HCT116 (cell line): ENCODE measurements around the gene KMO. TPM values are rescaled to one million over a fixed set of nuclear protein-coding genes. Genes with fewer than 3 reads are reported as not detected.

Source experiments
- ATAC-seq: fragments of 200-7000 bp; cut with Tn5 transposase; 2 replicates; pipeline ENCODE4 v1.9.1; 2020; ENCODE audit warnings: mild to moderate bottlenecking, moderate library complexity
- BruUV-seq: library from RNA; stranded (reverse); fragments of 400-500 nt; replicated peaks from 2 replicates; lab custom pipeline; 2021; lab: Mats Ljungman, UMichigan
- CTCF ChIA-PET: fragments of 300-600 bp; sonication (Branson Sonifier 250); formaldehyde crosslinking; loops from one replicate; lab custom pipeline; 2021; ENCODE audit warnings: antibody characterized with exemption; lab: Charles Lee
- POLR2A ChIA-PET: fragments of 300-600, 350-600 bp; sonication (Branson Sonifier 250); formaldehyde crosslinking; loops from one replicate; lab custom pipeline; 2021; ENCODE audit warnings: antibody characterized with exemption; lab: Charles Lee
- RAD21 ChIA-PET, 2 experiments: fragments of 300-600 bp; sonication (Branson Sonifier 250); formaldehyde crosslinking; loops; one replicate each; lab custom pipeline; 2023; ENCODE audit warnings: low total read pairs in 2 of 2; ENCODE audit not compliant: uncharacterized antibody in 2 of 2, unreplicated experiment in 2 of 2, low non-redundant PET in 1 of 2; lab: Charles Lee
- DNase-seq: peaks from one replicate; pipeline ENCODE4 v3.0.0-alpha.2; 2010; ENCODE audit warnings: low read depth, low spot score
- H2AFZ ChIP-seq: fragments of 200-600 bp; shearing (Covaris generic), sonication (generic); 2 replicates; pipeline ENCODE4 v1.6.1; 2017; ENCODE audit warnings: low read depth, mixed run types, mixed read lengths, antibody characterized with exemption, low read length; ENCODE audit not compliant: poor library complexity, severe bottlenecking
- H3K27ac ChIP-seq: 2 replicates; pipeline ENCODE4 v1.5.1; 2012; ENCODE audit warnings: low read depth, low read length
- H3K27me3 ChIP-seq: fragments of 200-600 bp; sonication (generic); 2 replicates; pipeline ENCODE4 v1.6.1; 2016; ENCODE audit warnings: mixed run types, low read length, mixed read lengths; ENCODE audit not compliant: insufficient read depth
- H3K36me3 ChIP-seq, 2 experiments: fragments of 200-500 bp in 1 of 2; fragments of 200-600 bp in 1 of 2; sonication (Bioruptor generic) in 1 of 2; sonication (generic) in 1 of 2; 2 replicates each; pipeline versions ENCODE4 v1.5.1 to v1.6.1; 2014 to 2016; ENCODE audit warnings: low read length in 2 of 2, inconsistent platforms in 1 of 2, mixed read lengths in 1 of 2, mixed run types in 1 of 2; ENCODE audit not compliant: insufficient read depth in 2 of 2, control insufficient read depth in 1 of 2
- H3K4me1 ChIP-seq, 2 experiments: fragments of 200-600 bp in 1 of 2; sonication (generic) in 1 of 2; 2 replicates each; pipeline versions ENCODE4 v1.5.1 to v1.6.1; 2012 to 2017; ENCODE audit warnings: low read length in 2 of 2, inconsistent platforms in 1 of 2, mild to moderate bottlenecking in 1 of 2, mixed read lengths in 1 of 2, mixed run types in 1 of 2, moderate library complexity in 1 of 2; ENCODE audit not compliant: insufficient read depth in 2 of 2, control insufficient read depth in 1 of 2
- H3K4me2 ChIP-seq: fragments of 200-600 bp; sonication (generic); 2 replicates; pipeline ENCODE4 v1.6.1; 2017; ENCODE audit warnings: mixed run types, low read length, mixed read lengths
- H3K4me3 ChIP-seq, 2 experiments: fragments of 200-600 bp in 1 of 2; sonication (generic) in 1 of 2; replicated peaks in 1 of 2; 2 replicates each; pipeline ENCODE4 v1.5.1; 2011 to 2016; ENCODE audit warnings: low read length in 2 of 2, control low read depth in 1 of 2, low read depth in 1 of 2, mild to moderate bottlenecking in 1 of 2, mixed read lengths in 1 of 2, mixed run types in 1 of 2
- H3K79me2 ChIP-seq: fragments of 200-600 bp; sonication (generic); 2 replicates; pipeline ENCODE4 v1.6.1; 2017; ENCODE audit warnings: mild to moderate bottlenecking, mixed run types, low read length, moderate library complexity, mixed read lengths; ENCODE audit not compliant: insufficient read depth
- H3K9ac ChIP-seq: fragments of 200-600 bp; sonication (generic); 2 replicates; pipeline ENCODE4 v1.6.1; 2016; ENCODE audit warnings: low read length, mixed read lengths
- H3K9me2 ChIP-seq: fragments of 200-600 bp; sonication (generic), shearing (Covaris generic); 2 replicates; pipeline ENCODE4 v1.6.1; 2017; ENCODE audit warnings: mixed run types, mild to moderate bottlenecking, moderate library complexity; ENCODE audit not compliant: insufficient read depth
- H3K9me3 ChIP-seq, 2 experiments: fragments of 200-500 bp in 1 of 2; fragments of 200-600 bp in 1 of 2; sonication (Bioruptor generic) in 1 of 2; sonication (generic) in 1 of 2; 2 replicates each; pipeline ENCODE4 v1.6.1; 2014 to 2017; ENCODE audit warnings: low read length in 2 of 2, mixed read lengths in 2 of 2, inconsistent platforms in 1 of 2, low read depth in 1 of 2, mild to moderate bottlenecking in 1 of 2, mixed run types in 1 of 2, moderate library complexity in 1 of 2; ENCODE audit not compliant: control insufficient read depth in 1 of 2, insufficient read depth in 1 of 2
- H4K20me1 ChIP-seq: fragments of 200-600 bp; sonication (generic), shearing (Covaris generic); 2 replicates; pipeline ENCODE4 v1.6.1; 2017; ENCODE audit warnings: mixed run types, mild to moderate bottlenecking, moderate library complexity; ENCODE audit not compliant: insufficient read depth
- CBX3 ChIP-seq: IDR thresholded peaks from 2 replicates; pipeline ENCODE4 v1.6.1; 2012; ENCODE audit warnings: low read depth
- CEBPB ChIP-seq: IDR thresholded peaks from 2 replicates; pipeline ENCODE4 v1.6.1; 2012; ENCODE audit warnings: low read depth
- EGR1 ChIP-seq: IDR thresholded peaks from 2 replicates; pipeline ENCODE4 v1.6.1; 2012; ENCODE audit warnings: low read depth
- ELF1 ChIP-seq: IDR thresholded peaks from 2 replicates; pipeline ENCODE4 v1.6.1; 2012; ENCODE audit warnings: low read depth, borderline replicate concordance
- EZH2 ChIP-seq: fragments of 200-600 bp; sonication (generic); IDR thresholded peaks from 2 replicates; pipeline ENCODE4 v1.6.1; 2017; ENCODE audit warnings: antibody characterized with exemption, mixed run types
- EZH2phosphoT487 ChIP-seq: fragments of 200-600 bp; IDR thresholded peaks from 2 replicates; pipeline ENCODE4 v1.6.1; 2018; ENCODE audit warnings: antibody characterized with exemption, borderline replicate concordance
- FOSL1 ChIP-seq: IDR thresholded peaks from 2 replicates; pipeline ENCODE4 v1.6.1; 2012; ENCODE audit warnings: low read depth
- JUND ChIP-seq: IDR thresholded peaks from 2 replicates; pipeline ENCODE4 v1.6.1; 2012
- POLR2A ChIP-seq: IDR thresholded peaks from 2 replicates; pipeline ENCODE4 v1.7.0; 2011; ENCODE audit warnings: borderline replicate concordance; ENCODE audit not compliant: insufficient read depth, insufficient read length; ENCODE audit errors: extremely low read depth
- SIN3A ChIP-seq: IDR thresholded peaks from 2 replicates; pipeline ENCODE4 v1.6.1; 2012; ENCODE audit warnings: low read depth
- SP1 ChIP-seq: IDR thresholded peaks from 2 replicates; pipeline ENCODE4 v1.6.1; 2012; ENCODE audit warnings: low read depth
- SRF ChIP-seq: IDR thresholded peaks from 2 replicates; pipeline ENCODE4 v1.6.1; 2012; ENCODE audit warnings: low read depth
- TCF7L2 ChIP-seq: IDR thresholded peaks from 2 replicates; pipeline ENCODE4 v1.7.0; 2011; ENCODE audit warnings: borderline replicate concordance, inconsistent platforms; ENCODE audit not compliant: insufficient read depth, insufficient read length; ENCODE audit errors: extremely low read depth
- YY1 ChIP-seq: IDR thresholded peaks from 2 replicates; pipeline ENCODE4 v1.6.1; 2011; ENCODE audit warnings: low read length, low read depth, moderate library complexity, mild to moderate bottlenecking; ENCODE audit not compliant: insufficient replicate concordance; ENCODE audit errors: extremely low read depth
- intact Hi-C: fragments of 100-400 bp; cut with micrococcal nuclease; formaldehyde crosslinking; loops from 2 replicates; pipeline ENCODE4 v1.10.0; 2022
- total RNA-seq: library from RNA; stranded (reverse); gene quantifications from one replicate; pipeline ENCODE4 v1.2.1, GENCODE V29; 2021; ENCODE audit not compliant: unreplicated experiment
- TF ChIP-seq, protein P1 (sequence below): IDR thresholded peaks from 2 replicates; pipeline ENCODE4 v1.6.1; 2011; ENCODE audit warnings: mild to moderate bottlenecking, low read length, moderate library complexity; ENCODE audit not compliant: insufficient replicate concordance; ENCODE audit errors: extremely low read depth
- TF ChIP-seq, protein P2 (sequence below), 3 experiments: fragments of 200-600 bp in 1 of 3; sonication (generic) in 1 of 3; IDR thresholded peaks in 2 of 3; conservative IDR thresholded peaks in 1 of 3; 2 replicates each; pipeline ENCODE4 v1.5.1; 2012 to 2017; ENCODE audit warnings: low read depth in 2 of 3, low read length in 2 of 3, antibody characterized with exemption in 1 of 3, borderline replicate concordance in 1 of 3, control low read depth in 1 of 3, mild to moderate bottlenecking in 1 of 3, mixed read lengths in 1 of 3, mixed run types in 1 of 3, moderate library complexity in 1 of 3; ENCODE audit not compliant: insufficient read depth in 1 of 3

The KMO gene
- total RNA-seq, 1 experiment from 2014 or later, result not detected

GRCh38 chr1:241596633-241597032, 64.5 kb downstream of the KMO start:
- RAD21 ChIA-PET, result no interaction called here
- CTCF ChIA-PET, result interaction anchor here (1.6 kb wide), 1 partner anchor 14 kb away, joined by 8 read pairs; no protein-coding TSS in a partner anchor
- no peaks in the 10 kb centered on the region for H3K79me2 ChIP-seq
- H2AFZ ChIP-seq, result no peak overlapping the region
- no peaks in the 10 kb centered on the region for H3K9me3 ChIP-seq
- no peaks in the 10 kb centered on the region for H3K9me2 ChIP-seq
- H3K36me3 ChIP-seq, result no peaks in the 10 kb centered on the region
- H3K27me3 ChIP-seq, result no peaks in the 10 kb centered on the region
- ATAC-seq (no peak), DNase-seq (no peak)
- peaks cover 0 to 19% of the 10 kb centered on the region in 2 experiments; a peak in 2 of 4 replicates for H3K4me1 ChIP-seq
- no peak overlapping the region for H3K9ac ChIP-seq
- POLR2A ChIA-PET, result no interaction called here
- H4K20me1 ChIP-seq, result no peaks in the 10 kb centered on the region
- no TSS peak for BruUV-seq
- intact Hi-C loops, result no loop called here
- no peak for TF ChIP-seq EZH2
- no peak for TF ChIP-seq EZH2phosphoT487
- TF ChIP-seq TCF7L2, result no peak
- TF ChIP-seq JUND, result no peak
- no peak for TF ChIP-seq CBX3
- TF ChIP-seq, protein P1, sequence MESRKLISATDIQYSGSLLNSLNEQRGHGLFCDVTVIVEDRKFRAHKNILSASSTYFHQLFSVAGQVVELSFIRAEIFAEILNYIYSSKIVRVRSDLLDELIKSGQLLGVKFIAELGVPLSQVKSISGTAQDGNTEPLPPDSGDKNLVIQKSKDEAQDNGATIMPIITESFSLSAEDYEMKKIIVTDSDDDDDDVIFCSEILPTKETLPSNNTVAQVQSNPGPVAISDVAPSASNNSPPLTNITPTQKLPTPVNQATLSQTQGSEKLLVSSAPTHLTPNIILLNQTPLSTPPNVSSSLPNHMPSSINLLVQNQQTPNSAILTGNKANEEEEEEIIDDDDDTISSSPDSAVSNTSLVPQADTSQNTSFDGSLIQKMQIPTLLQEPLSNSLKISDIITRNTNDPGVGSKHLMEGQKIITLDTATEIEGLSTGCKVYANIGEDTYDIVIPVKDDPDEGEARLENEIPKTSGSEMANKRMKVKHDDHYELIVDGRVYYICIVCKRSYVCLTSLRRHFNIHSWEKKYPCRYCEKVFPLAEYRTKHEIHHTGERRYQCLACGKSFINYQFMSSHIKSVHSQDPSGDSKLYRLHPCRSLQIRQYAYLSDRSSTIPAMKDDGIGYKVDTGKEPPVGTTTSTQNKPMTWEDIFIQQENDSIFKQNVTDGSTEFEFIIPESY, result no peak
- TF ChIP-seq SP1, result no peak
- TF ChIP-seq CEBPB, result no peak
- H3K4me2 ChIP-seq, result no peak overlapping the region
- no peak overlapping the region for H3K4me3 ChIP-seq
- H3K27ac ChIP-seq, result no peak overlapping the region

- intact Hi-C loops, result no loop called here
- POLR2A ChIA-PET, result no interaction called here
- TF ChIP-seq CBX3, result no peak
- no peak for TF ChIP-seq SIN3A
- TF ChIP-seq POLR2A, result no peak
- TF ChIP-seq EGR1, result no peak
- TF ChIP-seq, protein P2, sequence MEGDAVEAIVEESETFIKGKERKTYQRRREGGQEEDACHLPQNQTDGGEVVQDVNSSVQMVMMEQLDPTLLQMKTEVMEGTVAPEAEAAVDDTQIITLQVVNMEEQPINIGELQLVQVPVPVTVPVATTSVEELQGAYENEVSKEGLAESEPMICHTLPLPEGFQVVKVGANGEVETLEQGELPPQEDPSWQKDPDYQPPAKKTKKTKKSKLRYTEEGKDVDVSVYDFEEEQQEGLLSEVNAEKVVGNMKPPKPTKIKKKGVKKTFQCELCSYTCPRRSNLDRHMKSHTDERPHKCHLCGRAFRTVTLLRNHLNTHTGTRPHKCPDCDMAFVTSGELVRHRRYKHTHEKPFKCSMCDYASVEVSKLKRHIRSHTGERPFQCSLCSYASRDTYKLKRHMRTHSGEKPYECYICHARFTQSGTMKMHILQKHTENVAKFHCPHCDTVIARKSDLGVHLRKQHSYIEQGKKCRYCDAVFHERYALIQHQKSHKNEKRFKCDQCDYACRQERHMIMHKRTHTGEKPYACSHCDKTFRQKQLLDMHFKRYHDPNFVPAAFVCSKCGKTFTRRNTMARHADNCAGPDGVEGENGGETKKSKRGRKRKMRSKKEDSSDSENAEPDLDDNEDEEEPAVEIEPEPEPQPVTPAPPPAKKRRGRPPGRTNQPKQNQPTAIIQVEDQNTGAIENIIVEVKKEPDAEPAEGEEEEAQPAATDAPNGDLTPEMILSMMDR (IDR thresholded peaks at IDR 0.05 in 2 of 3, conservative IDR thresholded peaks at IDR 0.05 in 1 of 3; ENCODE audit: borderline replicate concordance in 1 of 3, insufficient read depth in 1 of 3, low read depth in 2 of 3, low read length in 2 of 3), result no peak
- TF ChIP-seq ELF1, result no peak
- TF ChIP-seq SRF, result no peak
- TF ChIP-seq FOSL1, result no peak
- TF ChIP-seq YY1, result no peak
These were observed 66.1 kb downstream of the KMO start for GRCh38 chr1:241598249-241598648.

More at GRCh38 chr1:241598249-241598648, 66.1 kb downstream of the KMO start:
- Histone ChIP-seq H2AFZ (no peak overlapping the region), H3K79me2 (no peaks in the 10 kb centered on the region), H3K27me3 (no peaks in the 10 kb centered on the region), H3K4me3 (no peak overlapping the region), H3K4me2 (no peak overlapping the region), H3K9me2 (no peaks in the 10 kb centered on the region), H3K27ac (no peak overlapping the region), H3K9ac (no peak overlapping the region), H3K4me1 (peaks cover 0 to 2% of the 10 kb centered on the region in 2 experiments; a peak in 1 of 4 replicates), H3K36me3 (no peaks in the 10 kb centered on the region), H4K20me1 (no peaks in the 10 kb centered on the region), H3K9me3 (no peaks in the 10 kb centered on the region)
- CTCF ChIA-PET, result interaction anchor here (1.2 kb wide), 1 partner anchor 13 kb away, joined by 4 read pairs; no protein-coding TSS in a partner anchor
- RAD21 ChIA-PET, result no interaction called here
- no TSS peak for BruUV-seq
- DNase-seq (no peak), ATAC-seq (no peak)
